Measurements from ENCODE around the gene FLRT2.

The FLRT2 gene

DNA sequence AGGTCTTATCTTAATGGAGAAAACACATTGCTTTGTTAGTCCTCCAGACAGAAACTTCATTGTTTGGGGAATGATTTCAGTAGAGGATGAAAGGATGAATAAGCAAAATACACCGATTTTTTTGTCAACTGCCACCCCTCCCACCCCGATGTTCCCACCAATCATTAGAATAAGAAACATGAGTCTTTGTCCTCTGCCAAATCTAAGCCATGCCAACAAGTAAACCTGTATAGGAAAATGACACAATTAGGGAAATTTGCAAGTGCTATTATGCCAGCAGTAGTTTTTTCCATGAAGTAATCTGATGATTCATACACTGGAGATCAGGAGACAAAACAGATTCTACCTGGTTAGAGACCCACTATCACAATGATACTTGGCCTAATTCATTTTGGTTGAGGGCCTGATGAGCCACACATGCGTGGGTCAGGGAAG, 35.9 kb downstream of the FLRT2 start:
- peak in 1 of 2 experiments; percentile 6 for DNase-seq

GRCh38 chr14:85566603-85567002, 36.7 kb downstream of the FLRT2 start:
- no peak for DNase-seq

DNA sequence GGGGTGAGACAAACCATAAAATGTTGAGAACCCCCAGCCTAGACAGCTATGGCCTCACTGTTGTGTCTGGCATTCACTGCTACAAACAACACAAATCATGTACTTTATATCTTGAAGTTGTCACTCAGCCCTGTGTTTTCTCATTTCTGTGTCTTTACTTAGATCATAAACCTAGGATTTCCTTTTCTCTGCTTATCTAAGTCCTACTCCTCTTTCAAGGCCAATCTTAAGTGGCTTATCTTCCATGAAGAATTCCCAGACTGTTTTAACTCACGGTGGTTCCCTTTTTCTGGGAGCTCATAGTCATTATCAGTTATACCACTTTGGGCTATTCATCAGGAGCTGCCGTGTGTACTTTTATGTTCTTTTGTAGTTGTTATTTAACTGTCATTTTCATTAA, 42.1 kb downstream of the FLRT2 start:
- DNase-seq: no peak

DNA sequence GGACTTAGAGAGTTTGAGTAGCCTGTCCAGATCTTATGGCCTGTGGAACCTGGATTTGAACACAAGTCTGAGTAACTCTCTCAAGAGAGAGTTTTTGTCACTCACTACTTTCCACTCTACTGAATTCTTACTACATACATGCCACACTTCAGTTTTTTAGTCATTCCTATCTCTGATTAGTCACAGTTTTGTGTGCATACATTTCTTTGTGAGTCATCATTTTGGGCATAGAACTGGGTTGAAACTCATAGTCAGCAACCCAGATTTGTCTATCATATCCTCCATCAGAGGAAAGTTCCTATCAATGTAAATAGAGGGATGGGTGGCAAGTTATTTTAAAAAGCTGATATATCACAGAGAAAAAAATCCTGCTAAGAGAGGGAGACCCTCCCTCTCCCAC, 42.9 kb downstream of the FLRT2 start:
- no peak for DNase-seq

DNA sequence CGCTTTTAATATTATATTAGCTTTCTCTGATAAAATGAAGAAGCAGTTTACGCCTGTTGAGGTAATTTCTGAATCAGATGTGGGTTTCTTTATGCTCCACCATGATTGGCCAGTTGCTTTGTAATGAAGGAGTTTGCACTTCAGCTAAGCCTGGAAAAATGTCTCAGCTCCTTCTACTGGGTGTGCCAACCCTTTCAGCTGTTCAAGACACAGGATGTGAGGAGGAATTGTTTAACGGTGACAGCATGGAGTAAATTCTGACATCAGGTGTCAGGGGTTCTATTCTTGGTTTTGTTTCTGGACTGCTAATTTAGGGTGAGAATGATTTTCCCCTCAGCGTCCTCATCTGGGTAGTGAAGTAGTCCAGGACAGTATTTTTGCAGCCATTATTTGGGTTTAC, 43.5 kb downstream of the FLRT2 start:
- DNase-seq: no peak

- DNase-seq: no peak
Measured at GRCh38 chr14:85574853-85575616, 45.1 kb downstream of the FLRT2 start.

- DNase-seq: no peak
Measured at GRCh38 chr14:85575617-85575898, 45.6 kb downstream of the FLRT2 start.

DNA sequence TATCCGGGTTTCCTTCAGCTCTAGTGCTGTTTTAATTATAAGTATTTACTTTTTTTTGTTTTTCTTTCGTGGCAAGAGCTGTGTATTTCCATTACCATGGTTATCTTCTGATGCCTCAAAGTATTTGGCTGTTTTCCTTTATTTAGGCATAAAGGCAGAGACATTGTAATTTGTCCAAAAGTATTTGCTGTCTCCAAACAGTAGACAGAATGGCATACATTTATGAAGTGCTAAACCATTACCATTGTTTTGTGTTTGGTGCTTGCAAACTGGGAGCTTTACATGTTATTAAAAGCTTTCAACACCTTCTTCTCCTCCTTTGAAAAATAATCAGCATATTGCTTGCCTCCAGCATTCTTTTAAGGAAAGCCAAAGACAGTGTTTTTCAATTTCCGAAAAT, 46.3 kb downstream of the FLRT2 start:
- DNase-seq: no peak

DNA sequence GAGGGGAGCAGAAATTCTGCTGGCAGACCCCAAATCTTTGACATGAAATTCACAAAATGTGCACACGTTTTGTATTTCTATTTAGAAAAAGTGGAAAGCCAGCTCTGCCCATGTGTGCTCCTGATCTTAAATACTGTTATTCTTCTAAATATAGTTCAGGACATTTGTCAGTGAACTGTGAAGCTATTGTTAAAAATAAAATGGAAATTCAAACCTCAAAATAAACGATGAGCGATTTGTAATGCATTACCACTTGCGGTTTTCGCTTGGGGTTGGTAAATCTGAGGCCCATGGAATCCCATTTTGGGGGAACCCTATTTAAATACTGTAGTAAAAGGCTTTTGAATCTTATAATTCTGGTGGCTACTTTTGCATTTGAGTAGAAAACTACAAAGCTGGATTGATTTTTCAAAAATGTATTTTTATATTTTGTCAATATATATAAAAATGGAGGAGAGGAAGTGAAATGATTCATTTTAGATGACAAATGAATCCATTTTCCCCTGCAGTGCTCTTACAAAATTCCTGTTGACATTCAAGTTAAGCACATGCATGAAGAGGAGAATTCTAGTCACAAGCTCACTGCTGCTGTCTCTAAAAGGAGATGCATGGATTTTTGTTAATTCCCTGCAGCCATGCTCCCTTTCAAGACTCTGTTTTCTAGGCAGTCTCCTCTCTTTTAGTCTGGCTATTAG, 47.1 kb downstream of the FLRT2 start:
- no peak for DNase-seq

DNA sequence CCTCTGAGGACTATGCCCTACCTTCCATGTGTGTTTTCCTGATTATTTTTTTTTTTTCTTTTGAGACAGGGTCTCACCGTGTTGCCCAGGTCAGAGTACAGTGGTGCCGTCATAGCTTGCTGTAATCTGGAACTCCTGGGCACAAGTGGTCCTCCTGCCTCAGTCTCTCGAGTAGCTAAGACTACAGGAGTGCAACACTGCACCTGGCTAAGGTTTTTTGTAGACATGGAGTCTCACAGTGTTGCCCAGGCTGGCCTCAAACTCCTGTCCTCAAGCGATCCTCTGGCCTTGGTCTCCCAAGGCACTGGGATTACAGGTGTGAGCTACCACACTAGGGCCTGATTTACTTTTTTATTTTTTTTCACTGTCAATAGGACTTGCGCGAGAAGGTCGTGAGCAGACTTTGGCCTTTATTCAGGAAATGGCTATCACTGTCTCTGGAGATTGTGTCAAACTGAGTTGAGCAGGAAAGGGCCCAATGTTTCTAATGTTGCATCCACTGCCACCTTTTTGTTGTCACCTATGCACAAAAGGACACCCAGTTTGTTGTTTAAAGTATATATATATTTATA, 47.7 kb downstream of the FLRT2 start:
- no peak for DNase-seq

DNA sequence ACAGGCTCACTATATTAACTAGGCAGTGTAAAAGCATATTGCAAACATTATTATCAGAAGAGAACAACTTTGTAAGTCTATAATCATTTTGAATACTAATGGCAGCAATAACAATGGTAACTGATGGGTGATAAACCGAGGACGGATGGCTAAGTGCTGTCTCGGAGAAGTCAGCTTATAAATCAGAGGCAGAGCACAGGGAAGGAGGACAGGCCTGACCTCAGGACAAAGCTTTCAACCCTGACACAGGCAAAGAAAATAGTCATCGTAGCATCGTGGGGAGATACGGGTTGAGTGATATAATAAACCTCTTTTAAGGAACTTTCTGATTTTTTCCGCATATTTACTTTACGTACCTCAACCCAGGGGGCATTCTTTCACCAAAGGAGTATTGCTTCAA, 48.4 kb downstream of the FLRT2 start:
- no peak for DNase-seq

DNA sequence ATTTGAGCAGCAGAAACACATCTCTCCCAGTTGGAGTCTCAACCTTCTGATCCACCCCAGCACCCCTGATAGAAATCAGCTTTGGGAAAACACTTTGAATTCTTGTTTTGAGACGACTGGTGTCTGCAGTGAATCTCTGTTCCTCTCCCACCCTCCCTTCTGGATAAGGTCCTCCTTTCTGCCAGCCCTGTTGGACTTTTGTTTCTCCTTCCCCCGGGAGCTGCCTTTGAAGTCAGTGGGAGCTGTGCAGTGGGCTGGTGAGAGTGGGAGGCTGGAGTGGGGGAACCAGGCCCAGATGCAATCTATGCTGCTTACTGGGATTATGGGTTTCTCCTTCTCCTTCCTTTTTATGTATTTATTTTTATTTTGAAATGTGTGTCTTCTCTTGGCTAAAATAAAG, 49.0 kb downstream of the FLRT2 start:
- DNase-seq: no peak

- DNase-seq: no peak
Measured at GRCh38 chr14:85579942-85580341, 50.0 kb downstream of the FLRT2 start.

DNA sequence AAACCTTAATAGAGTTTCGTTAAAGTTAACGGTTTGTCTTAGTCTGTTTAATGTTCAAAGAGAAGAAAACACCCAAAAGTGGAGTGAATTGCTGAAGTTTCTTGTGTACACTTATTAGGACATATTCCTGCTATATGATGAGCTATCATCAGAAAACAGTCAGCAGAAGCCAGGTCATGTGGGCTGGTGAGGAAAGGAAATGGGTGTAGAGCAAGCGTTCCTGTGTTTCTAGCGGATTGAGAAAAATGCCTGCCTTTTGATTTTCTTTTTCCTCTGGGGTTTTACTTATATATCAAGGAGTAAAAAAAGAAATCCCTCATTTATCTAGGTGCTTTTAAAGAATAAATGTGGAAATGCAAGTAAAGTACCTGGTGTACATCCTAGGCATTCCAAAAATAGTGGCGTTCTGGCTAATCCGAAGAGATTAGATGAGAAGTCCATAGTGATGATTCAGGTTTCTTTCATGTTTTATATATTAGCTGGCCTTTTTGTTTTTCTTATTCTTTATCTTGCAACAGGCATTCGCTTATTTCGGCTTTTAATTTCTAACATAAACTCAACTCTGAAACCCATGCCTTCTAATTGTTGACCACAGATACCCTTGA, 50.7 kb downstream of the FLRT2 start:
- DNase-seq: no peak

DNA sequence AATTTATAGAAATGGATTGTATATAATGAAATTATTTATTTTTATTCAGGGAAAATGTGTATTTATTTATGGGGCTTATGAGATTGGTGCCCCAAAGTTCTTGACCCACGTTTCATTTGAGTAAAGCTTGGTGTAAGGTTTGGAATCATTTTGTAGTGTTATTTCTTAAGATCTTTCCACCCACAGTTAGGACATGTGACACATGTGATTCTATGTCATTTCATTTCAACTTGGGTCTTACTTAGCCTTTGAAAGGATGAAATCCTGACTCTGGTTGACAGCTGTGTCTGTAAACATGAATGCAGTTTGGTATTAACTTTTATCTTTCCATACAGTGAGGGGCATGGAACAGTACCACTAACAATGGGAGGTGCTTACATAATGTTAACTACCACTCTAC, 51.7 kb downstream of the FLRT2 start:
- no peak for DNase-seq

- DNase-seq: no peak
Measured at GRCh38 chr14:85583380-85583779, 53.4 kb downstream of the FLRT2 start.

DNA sequence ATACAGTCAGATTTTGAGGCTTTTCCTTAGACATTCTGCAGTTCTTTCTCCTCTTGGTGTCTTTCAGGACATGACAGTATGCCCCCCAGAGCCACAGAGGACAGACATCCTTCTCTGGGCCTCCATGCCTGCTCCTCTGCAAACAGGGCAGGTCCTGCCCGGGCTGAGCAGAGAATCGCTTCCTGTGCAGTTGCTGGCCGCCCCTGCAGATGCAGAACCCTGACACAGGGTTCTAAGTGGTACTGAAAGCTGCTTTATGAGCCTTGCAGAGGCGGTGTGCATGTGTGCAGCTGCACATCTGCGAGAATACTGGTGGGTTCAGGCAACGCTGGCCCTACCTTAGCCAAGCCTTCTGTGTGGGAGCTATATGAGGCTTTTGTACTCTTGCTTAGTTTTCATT, 54.5 kb downstream of the FLRT2 start:
- no peak for DNase-seq

DNA sequence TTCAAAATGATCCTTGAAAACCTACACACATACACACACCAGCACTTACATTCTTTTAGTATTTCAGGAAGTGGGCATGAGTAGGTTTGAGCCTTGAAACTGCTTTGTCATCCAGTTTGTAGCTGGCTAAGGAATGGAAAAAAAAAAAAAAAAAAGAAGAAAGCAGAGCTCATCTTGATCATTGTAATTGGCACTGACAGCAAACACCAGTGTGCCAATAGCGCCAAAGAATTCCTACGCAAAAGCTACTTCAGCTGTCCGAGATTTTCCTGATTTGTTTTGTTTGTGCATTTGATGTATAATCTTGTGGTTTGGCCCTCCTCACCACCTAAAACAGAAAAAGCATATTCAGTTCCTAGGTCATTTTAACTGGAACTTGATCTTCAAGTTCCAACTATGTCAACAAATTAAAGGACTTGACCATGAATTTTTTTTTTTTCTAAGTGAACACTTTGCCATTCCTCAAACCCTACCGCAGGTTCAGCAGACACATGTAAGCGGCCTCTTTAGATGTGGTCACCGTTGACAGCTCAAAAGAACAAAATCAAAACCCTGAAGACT, 57.3 kb downstream of the FLRT2 start:
- no peak for DNase-seq

DNA sequence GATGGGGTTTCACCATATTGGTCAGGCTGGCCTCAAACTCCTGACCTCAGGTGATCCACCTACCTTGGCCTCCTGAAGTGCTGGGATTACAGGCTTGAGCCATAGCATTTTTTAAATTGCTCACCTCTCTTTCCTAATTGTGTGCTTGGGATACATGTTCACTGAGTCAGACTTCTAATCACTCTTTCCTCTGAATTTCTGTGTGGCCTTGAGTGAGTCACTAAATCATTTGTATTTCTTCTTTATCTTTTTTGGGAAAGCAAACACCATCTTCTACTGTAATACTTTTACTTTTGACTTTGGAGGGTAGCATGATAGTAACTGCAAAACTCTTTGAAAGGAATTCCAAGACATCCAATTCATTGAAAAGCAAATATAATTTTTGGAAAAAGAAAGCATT, 60.8 kb downstream of the FLRT2 start:
- no peak for DNase-seq

GRCh38 chr14:85594217-85594616, 64.3 kb downstream of the FLRT2 start:
- DNase-seq: no peak

GRCh38 chr14:85595981-85596380, 66.0 kb downstream of the FLRT2 start:
- no peak for DNase-seq

GRCh38 chr14:85596562-85596961, 66.6 kb downstream of the FLRT2 start:
- DNase-seq: peak in 1 of 2 experiments; percentile 3

DNA sequence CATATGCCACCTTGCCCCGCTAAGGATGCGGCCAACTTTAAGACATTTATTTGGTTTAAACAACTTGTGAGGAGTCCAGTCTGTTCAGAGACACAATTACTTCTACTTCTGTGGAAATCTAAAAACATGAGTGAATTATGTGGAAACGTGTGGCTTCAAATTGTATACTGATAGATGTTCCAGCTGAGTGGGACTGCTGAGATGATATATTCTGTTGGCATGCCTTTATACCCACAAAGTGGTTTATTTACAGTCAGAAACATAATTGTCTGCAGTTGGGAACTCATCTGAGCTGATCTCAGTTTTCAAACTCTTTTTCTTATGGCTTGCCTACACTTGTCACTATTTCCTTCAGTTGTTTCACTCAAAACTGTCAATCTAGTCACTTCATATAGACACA, 67.8 kb downstream of the FLRT2 start:
- no peak for DNase-seq

DNA sequence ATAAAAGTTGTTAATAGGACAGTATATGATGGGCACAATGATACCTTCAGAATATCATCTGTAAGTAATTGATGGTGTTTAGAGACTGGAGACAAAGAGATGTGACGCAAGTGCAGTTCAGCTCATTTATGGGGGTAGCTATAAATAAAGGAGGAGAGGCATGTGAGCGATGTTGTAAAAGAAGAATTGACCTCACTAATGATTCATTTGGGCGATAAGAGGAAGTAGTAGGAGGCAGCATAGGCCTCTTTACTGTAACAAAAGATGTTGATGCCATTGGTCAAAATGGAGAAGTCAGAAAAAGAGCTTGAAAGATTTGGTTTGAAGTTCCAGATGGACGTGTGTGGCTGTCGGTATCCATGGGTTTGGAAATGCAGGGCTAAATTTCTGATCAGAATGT, 70.0 kb downstream of the FLRT2 start:
- no peak for DNase-seq
